HCT116 (cell line): ENCODE measurements around the gene ATG5. TPM values are rescaled to one million over a fixed set of nuclear protein-coding genes. Genes with fewer than 3 reads are reported as not detected.

Experiments used
- ATAC-seq: fragments of 200-7000 bp; cut with Tn5 transposase; 2 replicates; pipeline ENCODE4 v1.9.1; 2020; ENCODE audit warnings: mild to moderate bottlenecking, moderate library complexity
- BruUV-seq: library from RNA; stranded (reverse); fragments of 400-500 nt; replicated peaks from 2 replicates; lab custom pipeline; 2021; lab: Mats Ljungman, UMichigan
- CTCF ChIA-PET: fragments of 300-600 bp; sonication (Branson Sonifier 250); formaldehyde crosslinking; loops from one replicate; lab custom pipeline; 2021; ENCODE audit warnings: antibody characterized with exemption; lab: Charles Lee
- POLR2A ChIA-PET: fragments of 300-600, 350-600 bp; sonication (Branson Sonifier 250); formaldehyde crosslinking; loops from one replicate; lab custom pipeline; 2021; ENCODE audit warnings: antibody characterized with exemption; lab: Charles Lee
- RAD21 ChIA-PET, 2 experiments: fragments of 300-600 bp; sonication (Branson Sonifier 250); formaldehyde crosslinking; loops; one replicate each; lab custom pipeline; 2023; ENCODE audit warnings: low total read pairs in 2 of 2; ENCODE audit not compliant: uncharacterized antibody in 2 of 2, unreplicated experiment in 2 of 2, low non-redundant PET in 1 of 2; lab: Charles Lee
- DNase-seq: peaks from one replicate; pipeline ENCODE4 v3.0.0-alpha.2; 2010; ENCODE audit warnings: low read depth, low spot score
- H2AFZ ChIP-seq: fragments of 200-600 bp; shearing (Covaris generic), sonication (generic); 2 replicates; pipeline ENCODE4 v1.6.1; 2017; ENCODE audit warnings: low read depth, mixed run types, mixed read lengths, antibody characterized with exemption, low read length; ENCODE audit not compliant: poor library complexity, severe bottlenecking
- H3K27ac ChIP-seq: 2 replicates; pipeline ENCODE4 v1.5.1; 2012; ENCODE audit warnings: low read depth, low read length
- H3K27me3 ChIP-seq: fragments of 200-600 bp; sonication (generic); 2 replicates; pipeline ENCODE4 v1.6.1; 2016; ENCODE audit warnings: mixed run types, low read length, mixed read lengths; ENCODE audit not compliant: insufficient read depth
- H3K36me3 ChIP-seq, 2 experiments: fragments of 200-500 bp in 1 of 2; fragments of 200-600 bp in 1 of 2; sonication (Bioruptor generic) in 1 of 2; sonication (generic) in 1 of 2; 2 replicates each; pipeline versions ENCODE4 v1.5.1 to v1.6.1; 2014 to 2016; ENCODE audit warnings: low read length in 2 of 2, inconsistent platforms in 1 of 2, mixed read lengths in 1 of 2, mixed run types in 1 of 2; ENCODE audit not compliant: insufficient read depth in 2 of 2, control insufficient read depth in 1 of 2
- H3K4me1 ChIP-seq, 2 experiments: fragments of 200-600 bp in 1 of 2; sonication (generic) in 1 of 2; 2 replicates each; pipeline versions ENCODE4 v1.5.1 to v1.6.1; 2012 to 2017; ENCODE audit warnings: low read length in 2 of 2, inconsistent platforms in 1 of 2, mild to moderate bottlenecking in 1 of 2, mixed read lengths in 1 of 2, mixed run types in 1 of 2, moderate library complexity in 1 of 2; ENCODE audit not compliant: insufficient read depth in 2 of 2, control insufficient read depth in 1 of 2
- H3K4me2 ChIP-seq: fragments of 200-600 bp; sonication (generic); 2 replicates; pipeline ENCODE4 v1.6.1; 2017; ENCODE audit warnings: mixed run types, low read length, mixed read lengths
- H3K4me3 ChIP-seq, 2 experiments: fragments of 200-600 bp in 1 of 2; sonication (generic) in 1 of 2; replicated peaks in 1 of 2; 2 replicates each; pipeline ENCODE4 v1.5.1; 2011 to 2016; ENCODE audit warnings: low read length in 2 of 2, control low read depth in 1 of 2, low read depth in 1 of 2, mild to moderate bottlenecking in 1 of 2, mixed read lengths in 1 of 2, mixed run types in 1 of 2
- H3K79me2 ChIP-seq: fragments of 200-600 bp; sonication (generic); 2 replicates; pipeline ENCODE4 v1.6.1; 2017; ENCODE audit warnings: mild to moderate bottlenecking, mixed run types, low read length, moderate library complexity, mixed read lengths; ENCODE audit not compliant: insufficient read depth
- H3K9ac ChIP-seq: fragments of 200-600 bp; sonication (generic); 2 replicates; pipeline ENCODE4 v1.6.1; 2016; ENCODE audit warnings: low read length, mixed read lengths
- H3K9me2 ChIP-seq: fragments of 200-600 bp; sonication (generic), shearing (Covaris generic); 2 replicates; pipeline ENCODE4 v1.6.1; 2017; ENCODE audit warnings: mixed run types, mild to moderate bottlenecking, moderate library complexity; ENCODE audit not compliant: insufficient read depth
- H3K9me3 ChIP-seq, 2 experiments: fragments of 200-500 bp in 1 of 2; fragments of 200-600 bp in 1 of 2; sonication (Bioruptor generic) in 1 of 2; sonication (generic) in 1 of 2; 2 replicates each; pipeline ENCODE4 v1.6.1; 2014 to 2017; ENCODE audit warnings: low read length in 2 of 2, mixed read lengths in 2 of 2, inconsistent platforms in 1 of 2, low read depth in 1 of 2, mild to moderate bottlenecking in 1 of 2, mixed run types in 1 of 2, moderate library complexity in 1 of 2; ENCODE audit not compliant: control insufficient read depth in 1 of 2, insufficient read depth in 1 of 2
- H4K20me1 ChIP-seq: fragments of 200-600 bp; sonication (generic), shearing (Covaris generic); 2 replicates; pipeline ENCODE4 v1.6.1; 2017; ENCODE audit warnings: mixed run types, mild to moderate bottlenecking, moderate library complexity; ENCODE audit not compliant: insufficient read depth
- CBX3 ChIP-seq: IDR thresholded peaks from 2 replicates; pipeline ENCODE4 v1.6.1; 2012; ENCODE audit warnings: low read depth
- CEBPB ChIP-seq: IDR thresholded peaks from 2 replicates; pipeline ENCODE4 v1.6.1; 2012; ENCODE audit warnings: low read depth
- ELF1 ChIP-seq: IDR thresholded peaks from 2 replicates; pipeline ENCODE4 v1.6.1; 2012; ENCODE audit warnings: low read depth, borderline replicate concordance
- EZH2 ChIP-seq: fragments of 200-600 bp; sonication (generic); IDR thresholded peaks from 2 replicates; pipeline ENCODE4 v1.6.1; 2017; ENCODE audit warnings: antibody characterized with exemption, mixed run types
- EZH2phosphoT487 ChIP-seq: fragments of 200-600 bp; IDR thresholded peaks from 2 replicates; pipeline ENCODE4 v1.6.1; 2018; ENCODE audit warnings: antibody characterized with exemption, borderline replicate concordance
- FOSL1 ChIP-seq: IDR thresholded peaks from 2 replicates; pipeline ENCODE4 v1.6.1; 2012; ENCODE audit warnings: low read depth
- JUND ChIP-seq: IDR thresholded peaks from 2 replicates; pipeline ENCODE4 v1.6.1; 2012
- POLR2AphosphoS5 ChIP-seq: IDR thresholded peaks from 2 replicates; pipeline ENCODE4 v1.6.1; 2011; ENCODE audit warnings: mild to moderate bottlenecking, low read depth, low read length, moderate library complexity
- SIN3A ChIP-seq: IDR thresholded peaks from 2 replicates; pipeline ENCODE4 v1.6.1; 2012; ENCODE audit warnings: low read depth
- YY1 ChIP-seq: IDR thresholded peaks from 2 replicates; pipeline ENCODE4 v1.6.1; 2011; ENCODE audit warnings: low read length, low read depth, moderate library complexity, mild to moderate bottlenecking; ENCODE audit not compliant: insufficient replicate concordance; ENCODE audit errors: extremely low read depth
- ZFX ChIP-seq: fragments of 450-650 bp; IDR thresholded peaks from 2 replicates; pipeline ENCODE4 v1.6.1; 2017
- ZNF274 ChIP-seq: fragments of 200-500 bp; sonication (Bioruptor generic); IDR thresholded peaks from 2 replicates; pipeline ENCODE4 v1.6.1; 2014; ENCODE audit warnings: mild to moderate bottlenecking, low read depth, low read length, inconsistent platforms
- intact Hi-C: fragments of 100-400 bp; cut with micrococcal nuclease; formaldehyde crosslinking; loops from 2 replicates; pipeline ENCODE4 v1.10.0; 2022
- total RNA-seq: library from RNA; stranded (reverse); gene quantifications from one replicate; pipeline ENCODE4 v1.2.1, GENCODE V29; 2021; ENCODE audit not compliant: unreplicated experiment
- TF ChIP-seq, protein P1 (sequence below): IDR thresholded peaks from 2 replicates; pipeline ENCODE4 v1.6.1; 2012

Gene ATG5
- total RNA-seq, 1 experiment from 2014 or later: 39.6 TPM

- ChIA-PET POLR2A (interaction anchor here (0.8 kb wide), 1 partner anchor 10 kb away, joined by 3 read pairs; no protein-coding TSS in a partner anchor), CTCF (no interaction called here)
- H3K79me2 ChIP-seq: no peaks in the 10 kb centered on the region
Observed at GRCh38 chr6:106156413-106156812, 169.1 kb downstream of the ATG5 start.

GRCh38 chr6:106155219-106155830 is 170.2 kb downstream of the ATG5 start:
- intact Hi-C loops: no loop called here
- TF ChIP-seq, protein P1, sequence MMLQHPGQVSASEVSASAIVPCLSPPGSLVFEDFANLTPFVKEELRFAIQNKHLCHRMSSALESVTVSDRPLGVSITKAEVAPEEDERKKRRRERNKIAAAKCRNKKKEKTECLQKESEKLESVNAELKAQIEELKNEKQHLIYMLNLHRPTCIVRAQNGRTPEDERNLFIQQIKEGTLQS: no peak
- TF ChIP-seq CBX3 (no peak), CEBPB (no peak), FOSL1 (no peak), ZNF274 (no peak), SIN3A (no peak), ZFX (no peak), EZH2phosphoT487 (no peak), POLR2AphosphoS5 (no peak), EZH2 (no peak), YY1 (no peak), JUND (no peak), ELF1 (no peak)
- no peak for DNase-seq
- no peak for ATAC-seq
- H3K9me2 ChIP-seq: no peaks in the 10 kb centered on the region
- no peaks in the 10 kb centered on the region for H4K20me1 ChIP-seq
- H2AFZ ChIP-seq: no peak overlapping the region
- no peak overlapping the region for H3K27ac ChIP-seq
- no peaks in the 10 kb centered on the region for H3K27me3 ChIP-seq
- no peak overlapping the region for H3K9ac ChIP-seq
- RAD21 ChIA-PET: no interaction called here
- H3K36me3 ChIP-seq: no peaks in the 10 kb centered on the region
- no peak overlapping the region for H3K4me2 ChIP-seq
- H3K4me1 ChIP-seq: peaks cover 0 to 16% of the 10 kb centered on the region in 2 experiments; a peak in 2 of 4 replicates
- BruUV-seq: no TSS peak
- H3K4me3 ChIP-seq: no peak overlapping the region
- POLR2A ChIA-PET: no interaction called here
- CTCF ChIA-PET: no interaction called here
- no peaks in the 10 kb centered on the region for H3K79me2 ChIP-seq
- no peaks in the 10 kb centered on the region for H3K9me3 ChIP-seq

More at GRCh38 chr6:106156413-106156812, 169.1 kb downstream of the ATG5 start:
- peaks cover 0 to 17% of the 10 kb centered on the region in 2 experiments; a peak in 2 of 4 replicates for H3K4me1 ChIP-seq
- H3K9ac ChIP-seq: no peak overlapping the region
- no peaks in the 10 kb centered on the region for H3K36me3 ChIP-seq
- TF ChIP-seq JUND: no peak
- TF ChIP-seq FOSL1: no peak
- TF ChIP-seq CBX3: no peak
- H2AFZ ChIP-seq: no peak overlapping the region
- H3K4me2 ChIP-seq: no peak overlapping the region
- RAD21 ChIA-PET: no interaction called here
- no peak overlapping the region for H3K27ac ChIP-seq
- DNase-seq: no peak
- H3K4me3 ChIP-seq: no peak overlapping the region
- H3K9me3 ChIP-seq: no peaks in the 10 kb centered on the region
- ATAC-seq: no peak
- intact Hi-C loops: no loop called here
- H4K20me1 ChIP-seq: no peaks in the 10 kb centered on the region
- H3K9me2 ChIP-seq: no peaks in the 10 kb centered on the region
- H3K27me3 ChIP-seq: no peaks in the 10 kb centered on the region
- no TSS peak for BruUV-seq
